Activated naive CD4-positive, alpha-beta T cell treated with anti-CD3 and anti-CD28 coated beads for 36 hours (primary cell): ENCODE data around the gene CUL9. TPM values are rescaled to one million over a fixed set of nuclear protein-coding genes. Genes with fewer than 3 reads are reported as not detected.
"Not testable (repeated sequence)": the region's sequence is repeated elsewhere in the genome, so short reads cannot be mapped to it uniquely, and the experiment has no call there.

Experiments used
- CTCF ChIA-PET: fragments of 350-600 bp; sonication (Branson Sonifier 250); formaldehyde crosslinking; loops from one replicate; lab custom pipeline; 2021; ENCODE audit warnings: antibody characterized with exemption; lab: Charles Lee
- DNase-seq: peaks from one replicate; pipeline ENCODE4 v3.0.0-alpha.2; 2020
- H3K27ac Mint-ChIP-seq: one replicate; pipeline ENCODE4 v1.8.0; 2021; ENCODE audit warnings: mild to moderate bottlenecking, mixed read lengths
- H3K27me3 Mint-ChIP-seq: one replicate; pipeline ENCODE4 v1.8.0; 2021; ENCODE audit warnings: low read depth, mixed read lengths
- H3K36me3 Mint-ChIP-seq: one replicate; pipeline ENCODE4 v1.8.0; 2021; ENCODE audit warnings: low read depth, mixed read lengths
- H3K4me1 Mint-ChIP-seq: one replicate; pipeline ENCODE4 v1.8.0; 2021; ENCODE audit warnings: low read depth, mixed read lengths
- H3K4me3 Mint-ChIP-seq: one replicate; pipeline ENCODE4 v1.8.0; 2021; ENCODE audit warnings: mild to moderate bottlenecking, moderate library complexity, mixed read lengths
- H3K9me3 Mint-ChIP-seq: one replicate; pipeline ENCODE4 v1.8.0; 2021; ENCODE audit warnings: mixed read lengths
- intact Hi-C: fragments of 100-400 bp; cut with micrococcal nuclease; formaldehyde crosslinking; loops from one replicate; pipeline ENCODE4 v1.15.1; 2023
- total RNA-seq, 2 experiments: library from RNA; stranded (reverse); gene quantifications; one replicate each; pipeline ENCODE4 v1.2.3, GENCODE V29; 2021

Gene CUL9
- 10 to 100 TPM; 43.1 to 49.3 TPM for total RNA-seq

- Mint-ChIP-seq H3K27me3 (no peaks in the 10 kb centered on the region), H3K27ac (peak within 1 kb of the TSS; percentile 84)
Observed at GRCh38 chr6:43181942-43182860, at the start of gene CUL9. CUL9 (plus strand) TSS chr6:43182196; CDS start chr6:43184311, 2,115 bp downstream.

DNA sequence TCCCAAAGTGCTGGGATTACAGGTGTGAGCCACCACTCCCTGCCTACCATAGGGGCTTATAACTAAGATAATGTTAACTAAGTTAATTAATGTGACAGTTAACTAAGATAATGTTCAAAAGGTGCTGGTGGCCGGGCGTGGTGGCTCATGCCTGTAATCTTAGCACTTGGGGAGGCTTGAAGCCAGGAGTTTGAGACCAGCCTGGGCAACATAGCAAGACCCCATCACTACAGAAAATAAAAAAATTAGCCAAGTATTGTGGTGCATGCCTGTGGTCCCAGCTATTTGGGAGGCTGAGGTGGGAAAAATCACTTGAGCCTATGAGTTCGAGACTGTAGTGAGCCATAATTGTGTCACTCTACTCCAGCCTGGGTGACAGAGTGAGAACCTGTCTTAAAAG, 43.7 kb upstream of the CUL9 start:
- H3K9me3 Mint-ChIP-seq, result no peaks in the 10 kb centered on the region

More at GRCh38 chr6:43181942-43182860, at the start of gene CUL9:
- Mint-ChIP-seq H3K9me3 (no peaks in the 10 kb centered on the region), H3K36me3 (peaks cover 21% of the 10 kb centered on the region), H3K4me1 (peaks cover 47% of the 10 kb centered on the region), H3K4me3 (peak within 1 kb of the TSS; percentile 95)
- peak; percentile 85 for DNase-seq
- intact Hi-C loops, result loop anchor here (1.0 to 2.0 kb wide), 2 partner anchors 8 to 43 kb away; no protein-coding TSS in a partner anchor
- CTCF ChIA-PET, result interaction anchor here (0.7 kb wide), 1 partner anchor 8 kb away, joined by 3 read pairs; no protein-coding TSS in a partner anchor

DNA sequence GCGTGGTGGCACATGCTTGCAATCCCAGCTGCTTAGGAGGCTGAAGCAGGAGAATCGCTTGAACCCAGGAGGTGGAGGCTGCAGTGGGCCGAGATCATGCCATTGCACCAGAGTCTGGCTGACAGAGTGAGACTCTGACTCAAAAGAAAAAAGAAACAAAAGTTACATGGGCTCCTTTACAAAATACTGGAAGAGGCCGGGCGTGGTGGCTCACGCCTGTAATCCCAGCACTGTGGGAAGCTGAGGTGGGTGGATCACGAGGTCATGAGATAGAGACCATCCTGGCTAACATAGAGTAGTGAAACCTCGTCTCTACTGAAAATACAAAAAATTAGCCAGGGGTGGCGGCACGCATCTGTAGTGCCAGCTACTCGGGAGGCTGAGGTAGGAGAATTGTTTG, 42.0 kb upstream of the CUL9 start:
- H3K27ac Mint-ChIP-seq, H3K9me3 Mint-ChIP-seq, intact Hi-C loops, H3K4me3 Mint-ChIP-seq, H3K36me3 Mint-ChIP-seq, DNase-seq, H3K27me3 Mint-ChIP-seq: not testable (repeated sequence)
- CTCF ChIA-PET, result interaction anchor here (0.7 kb wide), 1 partner anchor 366 kb away, joined by 4 read pairs; no protein-coding TSS in a partner anchor
- H3K4me1 Mint-ChIP-seq, result peaks cover 16% of the 10 kb centered on the region

More for the DNA sequence above, 43.7 kb upstream of the CUL9 start:
- H3K27me3 Mint-ChIP-seq, result no peaks in the 10 kb centered on the region
- DNase-seq, result no peak
- H3K36me3 Mint-ChIP-seq, result no peaks in the 10 kb centered on the region
- no peak overlapping the region for H3K27ac Mint-ChIP-seq
- intact Hi-C loops, result no loop called here
- no peak overlapping the region for H3K4me3 Mint-ChIP-seq
- H3K4me1 Mint-ChIP-seq, result peaks cover 12% of the 10 kb centered on the region
- CTCF ChIA-PET, result no interaction called here

DNA sequence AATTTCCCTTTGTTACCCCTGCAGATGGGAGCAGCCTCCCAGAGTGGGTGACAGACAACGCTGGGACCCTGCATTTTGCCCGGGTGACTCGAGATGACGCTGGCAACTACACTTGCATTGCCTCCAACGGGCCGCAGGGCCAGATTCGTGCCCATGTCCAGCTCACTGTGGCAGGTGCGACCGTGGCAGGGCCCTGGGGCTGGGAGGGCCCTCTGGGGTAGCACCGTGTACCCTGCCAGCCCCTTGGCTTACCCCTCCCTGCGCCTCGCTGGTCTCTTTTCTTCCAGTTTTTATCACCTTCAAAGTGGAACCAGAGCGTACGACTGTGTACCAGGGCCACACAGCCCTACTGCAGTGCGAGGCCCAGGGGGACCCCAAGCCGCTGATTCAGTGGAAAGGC, 40.4 kb upstream of the CUL9 start:
- Mint-ChIP-seq H3K4me1 (peaks cover 16% of the 10 kb centered on the region), H3K27ac (no peak overlapping the region), H3K36me3 (no peaks in the 10 kb centered on the region), H3K27me3 (no peaks in the 10 kb centered on the region), H3K4me3 (no peak overlapping the region), H3K9me3 (no peaks in the 10 kb centered on the region)
- intact Hi-C loops, result loop anchor here (2.0 kb wide), 1 partner anchor 183 kb away; no protein-coding TSS in a partner anchor
- no peak for DNase-seq
- CTCF ChIA-PET, result no interaction called here

- no peaks in the 10 kb centered on the region for H3K27me3 Mint-ChIP-seq
- CTCF ChIA-PET, result interaction anchor here (2.2 to 2.5 kb wide), 3 partner anchors 31 to 132 kb away, joined by 5 to 15 read pairs (median 9); partner anchors contain the start of gene RRP36
- H3K4me1 Mint-ChIP-seq, result peaks cover 16% of the 10 kb centered on the region
- H3K27ac Mint-ChIP-seq, result no peak overlapping the region
- H3K36me3 Mint-ChIP-seq, result no peaks in the 10 kb centered on the region
- intact Hi-C loops, result loop anchor here (2.0 kb wide), 1 partner anchor 183 kb away; no protein-coding TSS in a partner anchor
- DNase-seq, result no peak
- H3K4me3 Mint-ChIP-seq, result no peak overlapping the region
- H3K9me3 Mint-ChIP-seq, result no peaks in the 10 kb centered on the region
Observed at GRCh38 chr6:43142101-43142500, 39.9 kb upstream of the CUL9 start.

DNA sequence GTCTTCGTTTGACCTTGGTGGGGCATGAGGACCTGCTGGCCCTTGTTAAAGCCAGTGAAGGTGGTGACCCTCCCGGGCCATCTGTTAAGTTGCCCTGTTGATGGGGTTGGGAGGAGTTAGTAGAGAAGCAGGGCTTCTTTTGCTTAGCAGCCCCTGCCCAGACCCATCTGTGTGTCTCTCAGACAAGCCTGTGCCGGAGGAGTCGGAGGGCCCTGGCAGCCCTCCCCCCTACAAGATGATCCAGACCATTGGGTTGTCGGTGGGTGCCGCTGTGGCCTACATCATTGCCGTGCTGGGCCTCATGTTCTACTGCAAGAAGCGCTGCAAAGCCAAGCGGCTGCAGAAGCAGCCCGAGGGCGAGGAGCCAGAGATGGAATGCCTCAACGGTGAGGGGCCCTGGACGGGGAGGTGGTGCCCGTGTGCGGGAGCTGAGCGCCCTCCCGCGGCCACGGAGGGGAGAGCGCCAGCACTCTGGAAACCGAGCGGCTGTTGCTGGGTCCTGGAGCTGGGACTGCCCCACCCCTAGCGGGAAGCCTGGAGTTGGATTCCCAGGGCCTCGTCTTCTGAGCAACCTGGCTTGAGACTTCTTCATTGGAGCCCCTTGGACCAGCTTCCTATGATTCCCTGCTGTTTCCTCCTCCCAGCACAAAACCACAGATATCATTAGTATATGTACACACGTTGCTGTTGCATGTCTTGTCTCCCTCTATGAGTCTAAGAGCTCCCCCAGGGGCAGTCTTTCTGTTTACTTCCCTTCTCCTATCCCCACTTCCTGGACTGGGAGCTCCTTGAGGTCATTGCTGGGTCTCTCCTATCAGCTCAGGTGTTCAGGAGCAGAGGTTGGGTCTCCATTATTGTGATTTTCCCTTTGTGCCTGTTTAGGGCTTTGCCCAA, 38.5 kb upstream of the CUL9 start:
- CTCF ChIA-PET, result interaction anchor here (0.6 to 2.5 kb wide), 58 partner anchors 9 to 534 kb away, joined by 3 to 25 read pairs (median 4); partner anchors contain the start of genes CNPY3, CUL7, GNMT and KLC4
- H3K9me3 Mint-ChIP-seq, result no peaks in the 10 kb centered on the region
- no peak overlapping the region for H3K4me3 Mint-ChIP-seq
- no peaks in the 10 kb centered on the region for H3K27me3 Mint-ChIP-seq
- DNase-seq, result peak; percentile 83
- H3K36me3 Mint-ChIP-seq, result no peaks in the 10 kb centered on the region
- no peak overlapping the region for H3K27ac Mint-ChIP-seq
- peaks cover 16% of the 10 kb centered on the region for H3K4me1 Mint-ChIP-seq
- intact Hi-C loops, result loop anchor here (1.0 to 2.0 kb wide), 6 partner anchors 73 to 242 kb away; no protein-coding TSS in a partner anchor

DNA sequence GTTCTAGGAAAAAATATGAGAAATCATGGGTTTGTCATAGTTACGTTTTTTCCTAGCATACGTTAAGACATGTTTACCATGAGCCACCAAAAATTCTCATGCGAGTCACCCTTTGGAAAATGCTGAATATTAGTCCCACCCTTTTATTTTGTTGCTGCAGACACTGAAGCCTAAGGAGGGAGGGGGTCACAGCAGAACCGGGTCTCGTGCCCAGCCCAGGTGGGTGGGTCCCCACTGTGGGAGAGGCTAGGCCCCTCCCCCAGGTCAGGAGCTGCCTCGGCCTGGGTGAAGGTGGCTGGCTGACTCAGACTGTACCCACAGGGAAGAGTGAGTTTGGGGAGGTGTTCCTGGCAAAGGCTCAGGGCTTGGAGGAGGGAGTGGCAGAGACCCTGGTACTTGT, 37.1 kb upstream of the CUL9 start:
- Mint-ChIP-seq H3K27ac (no peak overlapping the region), H3K27me3 (no peaks in the 10 kb centered on the region), H3K4me3 (no peak overlapping the region), H3K9me3 (no peaks in the 10 kb centered on the region), H3K36me3 (no peaks in the 10 kb centered on the region), H3K4me1 (peaks cover 16% of the 10 kb centered on the region)
- intact Hi-C loops, result no loop called here
- CTCF ChIA-PET, result interaction anchor here (1.2 to 1.3 kb wide), 2 partner anchors 171 to 231 kb away, joined by 3 read pairs; no protein-coding TSS in a partner anchor
- no peak for DNase-seq

DNA sequence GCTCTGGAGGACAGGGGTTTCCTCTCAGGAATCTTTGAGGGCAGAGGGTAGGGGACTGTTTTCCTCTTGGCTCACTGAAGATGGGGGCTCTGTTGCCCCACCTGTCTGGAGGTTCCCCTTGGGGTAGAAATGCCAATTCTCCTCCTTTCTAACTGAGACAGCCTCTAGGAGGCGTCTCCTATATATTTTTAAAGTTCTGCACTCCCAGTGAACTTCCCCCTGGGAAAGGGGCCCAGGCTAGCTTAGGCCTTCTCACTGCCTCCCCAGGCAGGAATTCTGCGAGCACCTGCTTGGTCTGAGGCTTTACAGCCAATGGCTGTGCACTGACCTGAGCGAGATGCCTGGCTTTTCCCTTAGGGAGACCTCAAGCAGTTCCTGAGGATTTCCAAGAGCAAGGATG, 35.7 kb upstream of the CUL9 start:
- no peak overlapping the region for H3K4me3 Mint-ChIP-seq
- CTCF ChIA-PET, result interaction anchor here (0.5 kb wide), 1 partner anchor 225 kb away, joined by 5 read pairs; no protein-coding TSS in a partner anchor
- H3K9me3 Mint-ChIP-seq, result no peaks in the 10 kb centered on the region
- H3K27ac Mint-ChIP-seq, result no peak overlapping the region
- no peak for DNase-seq
- H3K4me1 Mint-ChIP-seq, result peaks cover 16% of the 10 kb centered on the region
- intact Hi-C loops, result no loop called here
- no peaks in the 10 kb centered on the region for H3K27me3 Mint-ChIP-seq
- no peaks in the 10 kb centered on the region for H3K36me3 Mint-ChIP-seq

DNA sequence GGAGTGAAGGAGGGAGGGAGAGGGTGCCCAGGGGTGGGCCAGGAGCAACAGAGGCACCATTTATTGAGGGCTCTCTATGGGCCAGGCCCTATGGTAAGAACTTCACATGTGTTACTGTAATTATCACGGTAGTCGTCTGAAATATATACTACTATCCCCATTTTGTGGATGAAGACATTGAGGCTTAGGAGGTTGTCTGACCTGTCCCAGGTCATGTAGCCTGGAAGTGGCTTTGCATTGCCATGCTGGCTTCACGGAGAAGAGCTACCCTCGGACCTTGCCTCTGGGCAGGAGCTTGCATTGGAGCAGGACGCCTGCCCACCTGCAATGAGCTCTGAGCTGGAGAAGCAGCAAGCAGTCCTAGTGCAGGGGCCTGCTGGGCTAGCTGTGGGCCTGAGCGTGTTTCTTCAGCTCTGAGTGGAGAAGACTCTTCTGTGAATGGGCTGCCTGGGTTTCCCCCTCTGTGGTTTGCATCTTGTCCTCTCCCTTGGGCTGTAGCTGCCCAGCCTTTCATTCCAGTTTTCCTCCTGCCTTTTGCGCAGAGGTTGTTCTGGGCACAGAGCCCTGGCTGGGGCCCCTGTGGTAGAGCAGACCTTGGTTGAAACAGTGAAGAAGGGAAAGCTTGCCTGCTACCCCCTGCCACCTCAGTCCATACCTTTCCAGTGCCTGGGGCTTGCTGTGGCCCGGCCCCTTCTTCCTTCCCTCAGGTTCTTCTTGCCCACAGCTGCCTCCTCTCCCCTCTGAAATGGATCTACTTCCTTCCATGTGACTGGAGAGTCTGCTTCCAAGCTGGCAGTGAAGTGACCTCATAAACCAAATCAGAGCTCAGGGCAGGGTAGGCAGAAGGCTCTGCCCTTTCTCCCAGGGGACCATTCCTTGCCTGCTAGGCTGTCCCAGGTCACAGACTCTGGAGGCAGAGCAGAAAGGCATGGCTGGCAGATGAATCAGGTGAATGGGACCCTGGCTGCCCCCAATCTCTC, 35.0 kb upstream of the CUL9 start:
- Mint-ChIP-seq H3K4me1 (peaks cover 16% of the 10 kb centered on the region), H3K4me3 (no peak overlapping the region), H3K27me3 (no peaks in the 10 kb centered on the region), H3K27ac (no peak overlapping the region), H3K36me3 (no peaks in the 10 kb centered on the region), H3K9me3 (no peaks in the 10 kb centered on the region)
- intact Hi-C loops, result no loop called here
- CTCF ChIA-PET, result interaction anchor here (0.5 to 0.8 kb wide), 2 partner anchors 226 to 246 kb away, joined by 3 to 5 read pairs; no protein-coding TSS in a partner anchor
- no peak for DNase-seq

GRCh38 chr6:43147691-43148477, 34.1 kb upstream of the CUL9 start:
- no peaks in the 10 kb centered on the region for H3K27me3 Mint-ChIP-seq
- no peak overlapping the region for H3K4me3 Mint-ChIP-seq
- no peak overlapping the region for H3K27ac Mint-ChIP-seq
- no peaks in the 10 kb centered on the region for H3K9me3 Mint-ChIP-seq
- no peaks in the 10 kb centered on the region for H3K36me3 Mint-ChIP-seq
- peaks cover 8% of the 10 kb centered on the region for H3K4me1 Mint-ChIP-seq
- DNase-seq, result no peak
- intact Hi-C loops, result no loop called here
- CTCF ChIA-PET, result interaction anchor here (0.8 kb wide), 1 partner anchor 247 kb away, joined by 3 read pairs; no protein-coding TSS in a partner anchor
